HCT116 (cell line): ENCODE results near the gene HTRA3.

Experiments
- CTCF ChIP-seq, 3 experiments: fragments of 200-600 bp in 1 of 3; sonication (generic) in 1 of 3; IDR thresholded peaks in 2 of 3; conservative IDR thresholded peaks in 1 of 3; 2 replicates each; pipeline ENCODE4 v1.5.1; 2012 to 2017; ENCODE audit warnings: low read depth in 2 of 3, low read length in 2 of 3, antibody characterized with exemption in 1 of 3, borderline replicate concordance in 1 of 3, control low read depth in 1 of 3, mild to moderate bottlenecking in 1 of 3, mixed read lengths in 1 of 3, mixed run types in 1 of 3, moderate library complexity in 1 of 3; ENCODE audit not compliant: insufficient read depth in 1 of 3
- EZH2 ChIP-seq: fragments of 200-600 bp; sonication (generic); IDR thresholded peaks from 2 replicates; pipeline ENCODE4 v1.6.1; 2017; ENCODE audit warnings: antibody characterized with exemption, mixed run types
- MAX ChIP-seq: IDR thresholded peaks from 2 replicates; pipeline ENCODE4 v1.6.1; 2012
- POLR2A ChIP-seq: IDR thresholded peaks from 2 replicates; pipeline ENCODE4 v1.7.0; 2011; ENCODE audit warnings: borderline replicate concordance; ENCODE audit not compliant: insufficient read depth, insufficient read length; ENCODE audit errors: extremely low read depth
- POLR2AphosphoS5 ChIP-seq: IDR thresholded peaks from 2 replicates; pipeline ENCODE4 v1.6.1; 2011; ENCODE audit warnings: mild to moderate bottlenecking, low read depth, low read length, moderate library complexity
- SP1 ChIP-seq: IDR thresholded peaks from 2 replicates; pipeline ENCODE4 v1.6.1; 2012; ENCODE audit warnings: low read depth

- TF ChIP-seq CTCF (IDR thresholded peaks at IDR 0.05 in 2 of 3, conservative IDR thresholded peaks at IDR 0.05 in 1 of 3; ENCODE audit: borderline replicate concordance in 1 of 3, insufficient read depth in 1 of 3, low read depth in 2 of 3, low read length in 2 of 3) (no peak), POLR2AphosphoS5 (no peak), SP1 (no peak), EZH2 (no peak), MAX (no peak), POLR2A (no peak)
Observed at GRCh38 chr4:8319731-8320385, 50.3 kb downstream of the HTRA3 start.
